GM12878 (cell line): ENCODE data around the gene ICA1.

Source experiments
- ATF3 ChIP-seq: IDR thresholded peaks from 2 replicates; pipeline ENCODE4 v1.6.1; 2011; ENCODE audit warnings: low read depth, mild to moderate bottlenecking, low read length, moderate library complexity, borderline replicate concordance; ENCODE audit errors: extremely low read depth
- CHD4 ChIP-seq: fragments of 200-600 bp; sonication (generic); IDR thresholded peaks from 2 replicates; pipeline ENCODE4 v1.6.1; 2016; ENCODE audit warnings: mild to moderate bottlenecking
- CTCF ChIP-seq, 3 experiments: IDR thresholded peaks in 2 of 3; conservative IDR thresholded peaks in 1 of 3; 2 replicates each; pipeline ENCODE4 v1.5.1; 2011; ENCODE audit warnings: low read depth in 3 of 3, low read length in 3 of 3, mild to moderate bottlenecking in 3 of 3, control low read depth in 2 of 3, moderate library complexity in 2 of 3, inconsistent platforms in 1 of 3, mixed read lengths in 1 of 3; ENCODE audit not compliant: control insufficient read depth in 2 of 3, insufficient read depth in 1 of 3; ENCODE audit errors: extremely low read depth in 1 of 3
- POLR2AphosphoS5 ChIP-seq: IDR thresholded peaks from 2 replicates; pipeline ENCODE4 v1.6.1; 2011; ENCODE audit warnings: mild to moderate bottlenecking, low read length, inconsistent platforms
- RCOR1 ChIP-seq: conservative IDR thresholded peaks from 2 replicates; pipeline ENCODE4 v1.6.1; 2012; ENCODE audit warnings: low read depth, low read length, improper control_type of control experiment

- TF ChIP-seq ATF3 (no peak), CHD4 (no peak), RCOR1 (no peak), POLR2AphosphoS5 (no peak), CTCF (IDR thresholded peaks at IDR 0.05 in 2 of 3, conservative IDR thresholded peaks at IDR 0.05 in 1 of 3; ENCODE audit: control insufficient read depth in 2 of 3, extremely low read depth in 1 of 3, insufficient read depth in 1 of 3, low read depth in 3 of 3, low read length in 3 of 3) (no peak)
Measured at GRCh38 chr7:8258734-8259133, 3.2 kb downstream of the ICA1 start.
